Stimulated activated naive B cell treated with anti-CD40 and anti-IgM and Interleukin-4, amounts not matched to agents 10 μg/mL and 1 μg/mL and 100 μg/mL, for 72 hours (primary cell): ENCODE results near the gene ERLEC1.
"Not testable (repeated sequence)": the region's sequence is repeated elsewhere in the genome, so short reads cannot be mapped to it uniquely, and the experiment has no call there.

Experiments used
- ATAC-seq, 2 donors: fragments of 150-1000 bp; cut with Tn5 transposase; replicated peaks; 2 replicates each; pipeline ENCODE4 v1.10.0; 2021; ENCODE audit warnings: moderate library complexity in 1 of 2
- DNase-seq: peaks from one replicate; pipeline ENCODE4 v3.0.0; 2021
- H3K27ac Mint-ChIP-seq: one replicate; pipeline ENCODE4 v1.8.0; 2022; ENCODE audit warnings: mild to moderate bottlenecking, mixed read lengths
- H3K27me3 Mint-ChIP-seq, 2 donors: one replicate each; pipeline ENCODE4 v1.8.0; 2022; ENCODE audit warnings: mixed read lengths in 2 of 2
- H3K36me3 Mint-ChIP-seq, 2 donors: one replicate each; pipeline ENCODE4 v1.8.0; 2022; ENCODE audit warnings: mixed read lengths in 2 of 2, mild to moderate bottlenecking in 1 of 2
- H3K4me1 Mint-ChIP-seq, 2 donors: one replicate each; pipeline ENCODE4 v1.8.0; 2022; ENCODE audit warnings: mixed read lengths in 2 of 2, mild to moderate bottlenecking in 1 of 2
- H3K4me3 Mint-ChIP-seq, 2 donors: one replicate each; pipeline ENCODE4 v1.8.0; 2022; ENCODE audit warnings: mild to moderate bottlenecking in 2 of 2, mixed read lengths in 2 of 2, moderate library complexity in 1 of 2
- H3K9me3 Mint-ChIP-seq, 2 donors: one replicate each; pipeline ENCODE4 v1.8.0; 2022; ENCODE audit warnings: mixed read lengths in 2 of 2, mild to moderate bottlenecking in 1 of 2

The ERLEC1 gene, protein sequence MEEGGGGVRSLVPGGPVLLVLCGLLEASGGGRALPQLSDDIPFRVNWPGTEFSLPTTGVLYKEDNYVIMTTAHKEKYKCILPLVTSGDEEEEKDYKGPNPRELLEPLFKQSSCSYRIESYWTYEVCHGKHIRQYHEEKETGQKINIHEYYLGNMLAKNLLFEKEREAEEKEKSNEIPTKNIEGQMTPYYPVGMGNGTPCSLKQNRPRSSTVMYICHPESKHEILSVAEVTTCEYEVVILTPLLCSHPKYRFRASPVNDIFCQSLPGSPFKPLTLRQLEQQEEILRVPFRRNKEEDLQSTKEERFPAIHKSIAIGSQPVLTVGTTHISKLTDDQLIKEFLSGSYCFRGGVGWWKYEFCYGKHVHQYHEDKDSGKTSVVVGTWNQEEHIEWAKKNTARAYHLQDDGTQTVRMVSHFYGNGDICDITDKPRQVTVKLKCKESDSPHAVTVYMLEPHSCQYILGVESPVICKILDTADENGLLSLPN

DNA sequence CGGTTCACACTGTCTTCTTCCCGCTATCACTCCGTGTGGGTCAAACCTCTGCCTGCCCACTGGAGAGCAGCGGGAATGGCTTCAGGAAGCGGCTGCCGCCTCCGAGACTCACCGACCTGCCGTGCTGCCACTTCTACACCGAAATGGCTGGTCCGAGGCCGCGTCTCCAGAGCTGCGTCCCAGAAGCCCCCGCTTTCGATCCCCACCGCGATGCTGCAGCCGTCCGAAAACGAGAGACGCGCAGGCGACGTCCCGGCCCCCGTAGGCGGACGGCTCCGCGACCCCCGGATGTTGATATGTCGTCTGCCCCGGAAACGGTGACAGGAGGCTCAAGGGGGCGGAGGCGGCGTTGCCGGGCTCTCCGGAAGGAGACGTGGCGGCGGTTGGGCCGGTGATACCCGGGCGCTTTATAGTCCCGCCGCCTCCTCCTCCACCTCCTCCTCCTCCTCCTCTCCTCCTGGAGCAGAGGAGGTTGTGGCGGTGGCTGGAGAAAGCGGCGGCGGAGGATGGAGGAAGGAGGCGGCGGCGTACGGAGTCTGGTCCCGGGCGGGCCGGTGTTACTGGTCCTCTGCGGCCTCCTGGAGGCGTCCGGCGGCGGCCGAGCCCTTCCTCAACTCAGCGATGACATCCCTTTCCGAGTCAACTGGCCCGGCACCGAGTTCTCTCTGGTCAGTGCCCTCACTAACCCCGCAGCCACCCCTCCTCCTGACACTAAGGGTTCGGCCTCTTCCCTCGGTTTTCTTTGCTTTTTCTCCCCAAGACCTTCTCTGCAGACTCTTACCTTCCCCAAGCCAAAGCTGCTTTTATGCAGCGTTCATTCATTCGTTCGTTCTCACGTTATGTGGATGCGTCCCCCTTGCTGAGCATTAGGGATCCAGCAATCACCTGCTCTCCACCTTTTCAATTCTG, at the start of gene ERLEC1, which contains the start of gene ASB3:
Gene ERLEC1, plus strand, starts transcription at position 340 of the 909 bp plus-strand sequence. Its CDS starts 167 bp downstream, at position 507.
Gene ASB3, minus strand, starts transcription at position 249 of the 909 bp plus-strand sequence. CDS start 21,381 bp downstream, outside the sequence.
- no peaks in the 10 kb centered on the region for H3K27me3 Mint-ChIP-seq
- peaks cover 6 to 10% of the 10 kb centered on the region in 2 donors for H3K36me3 Mint-ChIP-seq
- DNase-seq = peak; percentile 89
- peak within 1 kb of the TSS; percentile 99 for H3K27ac Mint-ChIP-seq
- peaks cover 22 to 37% of the 10 kb centered on the region in 2 donors for H3K4me1 Mint-ChIP-seq
- H3K4me3 Mint-ChIP-seq = peak within 1 kb of the TSS; percentile 92 to 93
- no peaks in the 10 kb centered on the region for H3K9me3 Mint-ChIP-seq
- ATAC-seq = peak; percentile 93 to 97

DNA sequence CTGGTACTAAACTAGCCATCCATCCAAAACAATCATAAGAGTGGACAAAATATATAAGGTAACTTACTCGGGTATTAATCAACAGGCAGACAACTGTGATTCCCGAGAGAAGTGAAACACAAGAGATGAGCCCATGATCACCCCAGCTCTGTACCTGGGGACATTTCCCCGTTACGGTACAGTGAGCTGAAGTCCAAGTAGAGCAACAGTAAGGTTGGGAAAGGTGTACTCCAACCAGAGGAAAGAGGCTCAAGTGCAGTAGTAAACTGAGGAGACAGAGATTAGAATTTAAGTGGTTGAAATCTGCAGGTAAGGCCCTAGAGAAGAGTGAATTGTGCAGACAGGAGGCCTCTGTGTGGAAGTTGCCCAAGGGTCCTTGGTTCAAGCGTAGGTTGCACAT, 49.8 kb upstream of the ERLEC1 start:
- H3K4me3 Mint-ChIP-seq = no peak overlapping the region
- H3K27ac Mint-ChIP-seq = no peak overlapping the region
- no peaks in the 10 kb centered on the region for H3K27me3 Mint-ChIP-seq
- peaks cover 30 to 52% of the 10 kb centered on the region in 2 donors for H3K36me3 Mint-ChIP-seq
- no peak for ATAC-seq
- H3K4me1 Mint-ChIP-seq = peaks cover 11% of the 10 kb centered on the region in 2 donors
- no peak for DNase-seq
- no peaks in the 10 kb centered on the region for H3K9me3 Mint-ChIP-seq

DNA sequence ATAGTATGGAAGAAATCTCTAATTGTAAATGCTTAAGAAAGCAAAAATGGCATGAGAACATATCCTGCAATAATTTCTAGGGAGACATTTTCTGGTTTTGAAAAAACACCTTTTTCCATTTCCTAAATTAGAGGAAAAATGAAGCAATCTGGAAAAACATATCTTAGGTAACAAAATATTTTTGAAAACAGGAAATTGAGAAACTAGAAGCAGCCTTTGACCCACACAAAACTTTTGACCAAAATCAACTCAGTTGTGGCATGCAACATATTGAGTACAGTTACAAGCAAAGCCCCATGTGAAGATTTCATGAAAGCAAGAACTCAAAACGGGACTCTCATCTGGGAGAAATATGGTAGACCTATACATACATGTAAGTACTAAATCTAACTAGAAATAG, 47.8 kb upstream of the ERLEC1 start:
- Mint-ChIP-seq H3K4me3 (no peak overlapping the region), H3K9me3 (no peaks in the 10 kb centered on the region), H3K36me3 (peaks cover 30 to 56% of the 10 kb centered on the region in 2 donors), H3K27ac (no peak overlapping the region), H3K27me3 (no peaks in the 10 kb centered on the region), H3K4me1 (peaks cover 10 to 18% of the 10 kb centered on the region in 2 donors)
- DNase-seq (no peak), ATAC-seq (no peak)

DNA sequence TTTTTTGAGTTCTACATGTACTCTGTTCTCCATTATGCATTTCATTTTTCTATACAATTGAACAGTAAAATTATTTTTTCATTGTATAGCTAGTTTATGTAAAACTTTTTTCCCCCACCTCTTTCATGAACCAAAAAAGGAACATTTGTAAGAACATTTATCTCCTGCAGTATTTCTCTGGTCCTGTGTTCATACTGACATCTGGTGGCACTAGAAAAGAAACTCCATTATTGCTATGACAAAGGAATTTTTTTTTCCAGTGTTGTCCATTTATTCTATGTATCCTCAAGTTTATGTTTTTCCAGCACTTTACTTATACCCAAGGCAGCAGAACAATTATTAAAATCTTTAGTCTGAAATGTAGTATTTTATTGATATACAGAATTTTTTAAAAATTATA, 46.7 kb upstream of the ERLEC1 start:
- no peaks in the 10 kb centered on the region for H3K9me3 Mint-ChIP-seq
- DNase-seq = no peak
- H3K36me3 Mint-ChIP-seq = peaks cover 21 to 49% of the 10 kb centered on the region in 2 donors

DNA sequence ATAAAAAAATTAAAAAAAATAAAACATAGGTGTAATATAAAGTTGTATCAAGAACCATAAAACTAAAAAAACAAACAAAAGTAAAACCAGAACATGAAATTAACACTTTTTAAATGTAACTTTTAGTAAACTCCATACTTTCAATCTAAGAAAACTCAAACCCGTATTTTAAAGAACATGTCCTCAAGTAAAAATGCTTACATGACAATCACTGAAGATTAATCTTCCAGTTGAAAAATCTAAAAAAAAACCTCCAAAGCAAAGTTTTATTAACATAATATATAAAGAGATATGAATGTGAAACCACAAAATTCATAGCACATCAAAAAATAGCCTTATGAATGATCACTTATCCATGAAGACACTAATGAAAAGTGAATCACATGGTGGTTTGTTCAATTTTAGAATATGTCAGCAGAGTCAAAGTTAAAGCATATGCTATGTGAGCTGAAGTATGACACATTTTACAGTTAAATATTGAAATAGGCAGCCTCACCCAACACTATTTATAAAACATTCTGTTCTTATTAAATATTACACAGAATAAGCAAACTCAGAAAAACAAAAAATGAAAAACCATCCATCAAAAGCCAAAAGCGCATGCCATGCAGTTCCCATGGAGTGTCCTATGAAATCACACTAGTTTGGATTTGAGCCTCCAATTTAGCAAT, 42.3 kb upstream of the ERLEC1 start:
- peaks cover 7 to 11% of the 10 kb centered on the region in 2 donors for H3K4me1 Mint-ChIP-seq
- H3K4me3 Mint-ChIP-seq = no peak overlapping the region
- H3K36me3 Mint-ChIP-seq = peaks cover 28 to 60% of the 10 kb centered on the region in 2 donors
- H3K27me3 Mint-ChIP-seq = no peaks in the 10 kb centered on the region
- no peak overlapping the region for H3K27ac Mint-ChIP-seq
- no peak for DNase-seq
- H3K9me3 Mint-ChIP-seq = no peaks in the 10 kb centered on the region
- ATAC-seq = no peak

More for the DNA sequence above, 46.7 kb upstream of the ERLEC1 start:
- no peak for ATAC-seq
- Mint-ChIP-seq H3K4me1 (peaks cover 7 to 13% of the 10 kb centered on the region in 2 donors), H3K27ac (no peak overlapping the region), H3K27me3 (no peaks in the 10 kb centered on the region), H3K4me3 (no peak overlapping the region)

DNA sequence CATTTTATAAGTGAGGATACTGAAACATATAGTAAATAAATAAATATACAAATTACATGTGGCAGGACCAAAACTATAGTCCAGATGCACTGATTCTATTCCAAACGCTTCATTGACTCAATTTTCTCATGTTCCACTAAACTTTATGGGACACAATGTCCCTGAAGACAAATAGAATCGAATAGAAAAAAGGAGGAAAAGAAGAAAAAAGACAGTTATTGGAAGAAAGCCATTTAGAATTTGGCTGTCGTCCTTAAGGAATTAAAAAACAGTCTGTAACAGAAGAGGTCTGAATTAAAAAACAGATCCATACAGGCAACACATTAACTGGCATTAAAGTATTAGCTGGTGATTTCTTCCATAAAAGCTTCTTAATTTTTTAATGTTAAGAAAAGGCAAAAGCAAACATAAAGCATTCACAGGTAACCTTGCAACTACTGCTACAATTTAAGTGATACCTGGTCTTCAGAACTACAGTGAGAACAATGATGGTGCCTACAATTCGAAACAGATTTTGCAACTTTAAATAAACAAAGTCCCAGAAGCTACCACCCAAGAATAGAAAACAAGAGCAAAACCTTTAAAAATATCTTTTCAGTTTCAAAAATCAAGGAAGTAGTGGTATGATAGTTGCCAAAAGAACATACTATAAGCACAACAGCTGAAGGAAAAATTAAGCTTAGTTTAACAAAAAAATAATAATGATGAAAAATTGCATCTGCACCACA, 36.6 kb upstream of the ERLEC1 start:
- DNase-seq (no peak), ATAC-seq (no peak)
- H3K9me3 Mint-ChIP-seq = no peaks in the 10 kb centered on the region
- H3K4me3 Mint-ChIP-seq = no peak overlapping the region
- no peaks in the 10 kb centered on the region for H3K27me3 Mint-ChIP-seq
- H3K36me3 Mint-ChIP-seq = peaks cover 21 to 43% of the 10 kb centered on the region in 2 donors
- H3K4me1 Mint-ChIP-seq = peaks cover 9 to 17% of the 10 kb centered on the region in 2 donors
- H3K27ac Mint-ChIP-seq = no peak overlapping the region

DNA sequence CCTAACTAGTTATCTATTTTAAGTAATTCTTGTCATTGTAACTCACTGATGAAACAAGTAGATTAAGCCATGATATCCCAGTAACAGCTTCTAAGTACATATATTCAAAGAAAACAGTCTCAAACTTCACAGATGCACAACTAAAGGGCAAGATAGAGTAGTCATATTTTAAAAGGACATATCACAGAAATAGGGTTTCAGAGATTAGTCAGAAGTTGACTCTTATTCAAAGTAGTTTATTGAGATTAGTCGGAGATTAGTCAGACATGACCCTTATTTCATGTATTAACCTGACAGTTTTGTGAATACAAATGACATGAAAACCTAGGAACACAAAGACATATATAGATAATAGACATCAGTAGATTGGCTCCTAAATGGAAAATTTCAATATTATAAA, 35.1 kb upstream of the ERLEC1 start:
- peaks cover 0 to 2% of the 10 kb centered on the region in 2 donors for H3K9me3 Mint-ChIP-seq
- H3K27me3 Mint-ChIP-seq = no peaks in the 10 kb centered on the region
- no peak overlapping the region for H3K4me3 Mint-ChIP-seq
- ATAC-seq (peak; percentile 99), DNase-seq (no peak)
- H3K27ac Mint-ChIP-seq = no peak overlapping the region
- H3K36me3 Mint-ChIP-seq = peaks cover 24 to 37% of the 10 kb centered on the region in 2 donors
- peaks cover 6 to 17% of the 10 kb centered on the region in 2 donors for H3K4me1 Mint-ChIP-seq

DNA sequence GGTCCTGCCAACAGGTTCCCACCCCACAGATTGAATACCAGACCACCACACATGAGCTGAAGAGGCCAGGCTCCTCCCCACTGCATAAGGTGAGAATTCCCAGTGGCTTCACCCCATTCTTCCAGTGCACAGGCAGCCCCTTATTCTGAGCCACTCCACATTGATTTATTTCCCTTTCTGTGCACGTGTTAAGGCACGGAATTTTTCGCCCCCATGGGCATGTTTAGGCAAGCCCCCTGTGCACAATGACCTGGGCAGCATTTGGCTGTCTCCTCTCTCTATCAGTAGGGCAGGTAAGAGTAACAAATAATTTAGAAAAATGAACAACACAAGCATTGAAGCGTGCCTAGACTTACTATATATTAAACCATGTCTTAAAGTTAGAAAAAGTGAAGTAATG, 34.5 kb upstream of the ERLEC1 start:
- Mint-ChIP-seq H3K27ac (no peak overlapping the region), H3K27me3 (no peaks in the 10 kb centered on the region), H3K36me3 (peaks cover 29 to 42% of the 10 kb centered on the region in 2 donors), H3K4me3 (no peak overlapping the region), H3K9me3 (peaks cover 0 to 4% of the 10 kb centered on the region in 2 donors), H3K4me1 (peaks cover 6 to 17% of the 10 kb centered on the region in 2 donors)
- no peak for DNase-seq
- no peak for ATAC-seq

DNA sequence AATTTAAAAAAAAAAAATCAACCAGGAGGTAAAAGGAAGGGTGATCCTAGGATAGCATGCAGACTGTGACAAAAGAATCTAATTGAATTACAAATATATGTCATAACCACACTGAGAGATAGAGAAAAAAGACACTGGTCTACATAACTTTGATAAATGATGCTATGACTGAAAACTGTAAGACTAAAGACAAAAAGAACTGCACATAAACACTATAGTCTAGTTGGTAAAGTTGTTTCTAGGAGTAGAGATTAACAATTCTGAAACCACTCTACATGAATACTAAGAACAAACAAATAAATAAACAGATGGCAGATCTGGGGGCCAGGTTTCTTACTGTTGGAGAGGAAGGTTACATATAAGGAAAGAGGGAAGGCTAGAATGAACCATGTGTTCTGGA, 33.8 kb upstream of the ERLEC1 start:
- peaks cover 6 to 17% of the 10 kb centered on the region in 2 donors for H3K4me1 Mint-ChIP-seq
- no peak for ATAC-seq
- no peak for DNase-seq
- no peak overlapping the region for H3K4me3 Mint-ChIP-seq
- no peaks in the 10 kb centered on the region for H3K27me3 Mint-ChIP-seq
- H3K9me3 Mint-ChIP-seq = peaks cover 0 to 5% of the 10 kb centered on the region in 2 donors
- H3K27ac Mint-ChIP-seq = no peak overlapping the region
- H3K36me3 Mint-ChIP-seq = peaks cover 27 to 43% of the 10 kb centered on the region in 2 donors

DNA sequence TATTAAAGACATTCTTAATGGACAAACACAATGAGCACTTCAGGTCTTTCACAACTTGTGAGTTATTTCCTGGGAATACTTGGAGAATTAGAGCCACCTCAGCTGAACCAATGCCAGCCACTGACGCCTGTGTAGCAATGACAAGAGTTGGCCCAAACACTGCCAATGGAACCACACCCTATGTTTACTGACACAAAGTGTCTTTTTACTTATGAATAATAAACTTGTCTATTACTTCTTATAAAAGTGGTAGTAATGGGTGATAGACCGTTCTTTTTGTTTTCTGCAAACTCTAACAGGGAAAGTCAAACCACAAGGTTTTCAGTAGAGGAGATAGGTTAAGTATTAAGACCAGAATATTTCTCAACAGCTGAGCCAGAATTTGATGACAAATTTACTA, 31.7 kb upstream of the ERLEC1 start:
- ATAC-seq = no peak
- Mint-ChIP-seq H3K27me3 (no peaks in the 10 kb centered on the region), H3K4me3 (no peak overlapping the region)

DNA sequence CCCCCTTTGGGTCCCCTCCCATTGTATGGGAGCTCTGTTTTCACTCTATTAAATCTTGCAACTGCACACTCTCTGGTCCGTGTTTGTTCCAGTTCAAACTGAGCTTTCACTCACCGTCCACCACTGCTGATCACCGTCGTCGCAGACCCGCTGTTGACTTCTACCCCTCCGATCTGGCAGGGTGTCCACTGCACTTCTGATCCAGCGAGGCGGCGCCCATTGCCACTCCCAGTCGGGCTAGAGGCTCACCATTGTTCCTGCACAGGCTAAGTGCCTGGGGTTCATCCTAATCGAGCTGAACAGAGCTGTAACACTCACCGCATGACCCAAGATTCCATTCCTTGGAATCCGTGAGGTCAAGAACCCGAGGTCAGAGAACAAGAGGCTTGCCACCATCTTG, 30.2 kb upstream of the ERLEC1 start:
- Mint-ChIP-seq H3K36me3 (peaks cover 28 to 40% of the 10 kb centered on the region in 2 donors), H3K4me3 (no peak overlapping the region), H3K9me3 (peaks cover 0 to 5% of the 10 kb centered on the region in 2 donors), H3K4me1 (peaks cover 4 to 17% of the 10 kb centered on the region in 2 donors), H3K27ac (no peak overlapping the region), H3K27me3 (no peaks in the 10 kb centered on the region)
- DNase-seq (no peak), ATAC-seq (no peak)

More for the DNA sequence above, 31.7 kb upstream of the ERLEC1 start:
- Mint-ChIP-seq H3K9me3 (peaks cover 0 to 5% of the 10 kb centered on the region in 2 donors), H3K36me3 (peaks cover 23 to 34% of the 10 kb centered on the region in 2 donors), H3K4me1 (peaks cover 6 to 17% of the 10 kb centered on the region in 2 donors), H3K27ac (no peak overlapping the region)
- no peak for DNase-seq

DNA sequence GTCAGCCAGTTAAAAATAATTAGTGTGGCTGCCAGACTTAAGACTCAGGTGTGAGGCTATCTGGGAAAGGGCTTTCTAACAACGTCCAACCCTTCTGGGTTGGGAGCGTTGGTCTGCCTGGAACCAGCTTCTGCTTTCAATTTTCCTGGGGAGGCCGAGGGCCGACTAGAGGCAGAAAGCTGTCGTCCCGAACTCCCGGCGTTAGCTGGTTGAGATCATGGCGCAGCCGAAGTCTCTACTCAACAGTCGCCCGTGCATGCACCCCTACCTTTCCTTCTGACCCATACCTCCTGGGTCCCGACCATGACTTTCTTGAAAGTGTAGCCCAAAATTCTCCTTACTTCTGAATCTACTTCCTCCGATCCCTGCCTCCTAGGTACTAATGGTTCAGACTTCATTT, 29.6 kb upstream of the ERLEC1 start:
- H3K27me3 Mint-ChIP-seq, H3K27ac Mint-ChIP-seq, ATAC-seq, H3K4me3 Mint-ChIP-seq, H3K9me3 Mint-ChIP-seq, DNase-seq: not testable (repeated sequence)
- Mint-ChIP-seq H3K36me3 (peaks cover 32 to 46% of the 10 kb centered on the region in 2 donors), H3K4me1 (peaks cover 4 to 16% of the 10 kb centered on the region in 2 donors)

DNA sequence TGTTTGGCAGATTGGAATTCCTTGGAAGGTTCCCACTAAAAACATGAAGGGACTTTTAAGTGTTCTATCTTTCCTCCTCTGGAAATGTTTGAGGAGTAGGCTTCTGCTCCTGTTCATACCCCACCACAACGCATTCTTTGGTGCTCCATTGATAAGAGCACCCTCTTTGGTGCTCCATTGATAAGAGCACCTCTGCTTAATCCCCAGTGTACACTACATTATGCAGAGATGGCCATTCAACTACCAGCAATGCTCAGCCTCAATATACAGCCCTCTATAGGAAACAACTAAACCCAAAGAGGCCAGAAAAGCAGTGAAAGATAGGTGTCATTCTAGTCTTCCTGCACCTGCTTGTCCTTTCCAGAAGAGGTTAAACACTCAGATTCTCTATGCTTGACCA, 21.1 kb upstream of the ERLEC1 start:
- ATAC-seq (no peak), DNase-seq (no peak)
- Mint-ChIP-seq H3K27ac (no peak overlapping the region), H3K4me3 (no peak overlapping the region), H3K9me3 (no peaks in the 10 kb centered on the region), H3K36me3 (peaks cover 13 to 43% of the 10 kb centered on the region in 2 donors), H3K27me3 (no peaks in the 10 kb centered on the region), H3K4me1 (peaks cover 11 to 34% of the 10 kb centered on the region in 2 donors)
